Esophagus muscularis mucosa (tissue), 4 donors: ENCODE data around the gene SLC41A1. TPM values are rescaled to one million over a fixed set of nuclear protein-coding genes. Genes with fewer than 3 reads are reported as not detected.
"Not testable (repeated sequence)": the region's sequence is repeated elsewhere in the genome, so short reads cannot be mapped to it uniquely, and the experiment has no call there.

Experiments used
- DNase-seq: peaks from one replicate; pipeline ENCODE4 v3.0.0-alpha.2; 2017; ENCODE audit errors: extremely low spot score
- H3K27ac ChIP-seq, 4 donors: fragments of 200-600 bp; sonication (generic); replicated peaks in 1 of 4; 1 replicate in 3 of 4; 2 replicates in 1 of 4; pipeline ENCODE4 v1.5.1; 2016 to 2019; ENCODE audit warnings: mild to moderate bottlenecking in 1 of 4
- H3K27me3 ChIP-seq, 4 donors: fragments of 200-600 bp; sonication (generic); one replicate each; pipeline versions ENCODE4 v1.5.1 to v1.6.0; 2016 to 2019
- H3K36me3 ChIP-seq, 4 donors: fragments of 200-600 bp; sonication (generic); one replicate each; pipeline ENCODE4 v1.5.1; 2016 to 2019
- H3K4me1 ChIP-seq, 4 donors: fragments of 200-600 bp; sonication (generic); one replicate each; pipeline ENCODE4 v1.5.1; 2016 to 2019
- H3K4me3 ChIP-seq, 4 donors: fragments of 200-600 bp; sonication (generic); 1 replicate in 2 of 4; 2 replicates in 2 of 4; pipeline ENCODE4 v1.5.1; 2016 to 2019; ENCODE audit warnings: mild to moderate bottlenecking in 4 of 4, moderate library complexity in 1 of 4
- H3K9me3 ChIP-seq, 4 donors: fragments of 200-600 bp; sonication (generic); 1 replicate in 3 of 4; 2 replicates in 1 of 4; pipeline ENCODE4 v1.5.1; 2016 to 2019
- EP300 ChIP-seq: sonication (generic); formaldehyde crosslinking; IDR thresholded peaks from one replicate; pipeline ENCODE4 v1.6.1; 2017; ENCODE audit warnings: antibody characterized with exemption
- POLR2A ChIP-seq: fragments of 450-650 bp; IDR thresholded peaks from one replicate; pipeline ENCODE4 v1.6.1; 2017; ENCODE audit warnings: antibody characterized with exemption, moderate library complexity, mild to moderate bottlenecking, low read depth
- POLR2AphosphoS5 ChIP-seq, 2 donors: sonication (generic); formaldehyde crosslinking; IDR thresholded peaks; one replicate each; pipeline ENCODE4 v1.6.1; 2017; ENCODE audit warnings: antibody characterized with exemption in 2 of 2
- WGBS: methylation state at CpG from one replicate; pipeline ENCODE4 v1.1.5; 2018; 5-methylcytosine and 5-hydroxymethylcytosine counted together
- intact Hi-C: fragments of 100-400 bp; cut with DNase I; formaldehyde crosslinking; loops from one replicate; pipeline ENCODE4 v1.15.1; 2023
- total RNA-seq, 4 donors: library from RNA; depleted of rRNA; stranded (reverse); fragments of >200 nt; gene quantifications; one replicate each; pipeline versions ENCODE4 v1.1.0 to v1.2.1, GENCODE V29; 2016
- TF ChIP-seq, protein P1 (sequence below), 3 experiments: fragments of 200-600 bp in 2 of 3; fragments of 450-650 bp in 1 of 3; sonication (generic) in 2 of 3; IDR thresholded peaks; one replicate each; pipeline ENCODE4 v1.5.1; 2017 to 2019; ENCODE audit warnings: antibody characterized with exemption in 3 of 3, mild to moderate bottlenecking in 2 of 3, moderate library complexity in 1 of 3

SLC41A1 gene
- 10 to 100 TPM; 22.4 to 37.1 (median 30.6) TPM for total RNA-seq

DNA sequence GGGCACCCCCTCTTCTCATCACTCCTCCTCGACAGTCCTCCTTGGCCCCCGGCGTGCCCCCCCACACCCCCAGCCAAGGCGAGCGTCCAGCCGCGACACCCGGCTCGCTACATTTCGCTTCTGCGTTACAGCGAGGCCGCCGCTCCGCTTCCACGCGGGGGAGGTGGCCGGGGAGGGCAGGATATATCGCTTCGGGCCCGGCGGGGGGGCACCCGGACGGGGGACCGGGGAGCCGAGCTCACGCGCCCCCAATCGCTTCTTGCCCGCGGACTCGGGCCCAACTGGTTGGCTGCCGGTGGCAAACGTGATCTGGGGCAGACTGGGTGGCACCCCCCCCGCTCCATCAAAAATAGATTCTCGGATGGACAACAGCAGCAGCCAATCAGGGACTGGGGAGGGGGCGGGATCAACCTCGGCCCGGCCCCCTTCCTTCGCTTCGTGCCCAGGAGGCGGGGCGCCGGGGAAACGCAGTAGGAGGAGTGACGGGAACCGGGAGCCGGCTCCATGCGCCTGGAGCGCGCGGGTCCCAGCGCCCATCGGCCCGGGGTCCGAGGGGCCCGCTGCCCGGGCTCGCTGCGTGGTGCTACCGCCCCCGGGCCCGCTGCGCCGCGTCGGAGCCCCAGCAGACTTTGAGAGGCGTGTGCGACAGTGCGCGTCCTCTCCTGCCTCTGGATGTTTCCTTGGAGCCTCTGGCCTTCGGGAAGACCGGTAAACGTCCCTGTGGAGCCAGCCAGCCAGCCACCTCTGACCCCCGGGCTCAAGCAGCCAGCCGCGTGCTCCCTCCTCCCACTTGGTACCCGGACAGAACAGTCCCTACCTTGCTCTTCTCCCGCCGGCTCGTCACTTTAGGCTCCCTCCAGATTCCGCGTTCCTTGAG lies at the start of gene SLC41A1:
SLC41A1 (minus strand) TSS at position 321 of the 877 bp plus-strand sequence. CDS start 2,757 bp downstream, outside the sequence.
- H3K27me3 ChIP-seq, result no peaks in the 10 kb centered on the region
- peaks cover 0 to 22% (median 15%) of the 10 kb centered on the region in 4 donors for H3K36me3 ChIP-seq
- TF ChIP-seq EP300 (no peak), POLR2AphosphoS5 (IDR thresholded peaks at IDR 0.05) (peak; percentile 91 to 92), POLR2A (peak; percentile 51)
- TF ChIP-seq, protein P1, sequence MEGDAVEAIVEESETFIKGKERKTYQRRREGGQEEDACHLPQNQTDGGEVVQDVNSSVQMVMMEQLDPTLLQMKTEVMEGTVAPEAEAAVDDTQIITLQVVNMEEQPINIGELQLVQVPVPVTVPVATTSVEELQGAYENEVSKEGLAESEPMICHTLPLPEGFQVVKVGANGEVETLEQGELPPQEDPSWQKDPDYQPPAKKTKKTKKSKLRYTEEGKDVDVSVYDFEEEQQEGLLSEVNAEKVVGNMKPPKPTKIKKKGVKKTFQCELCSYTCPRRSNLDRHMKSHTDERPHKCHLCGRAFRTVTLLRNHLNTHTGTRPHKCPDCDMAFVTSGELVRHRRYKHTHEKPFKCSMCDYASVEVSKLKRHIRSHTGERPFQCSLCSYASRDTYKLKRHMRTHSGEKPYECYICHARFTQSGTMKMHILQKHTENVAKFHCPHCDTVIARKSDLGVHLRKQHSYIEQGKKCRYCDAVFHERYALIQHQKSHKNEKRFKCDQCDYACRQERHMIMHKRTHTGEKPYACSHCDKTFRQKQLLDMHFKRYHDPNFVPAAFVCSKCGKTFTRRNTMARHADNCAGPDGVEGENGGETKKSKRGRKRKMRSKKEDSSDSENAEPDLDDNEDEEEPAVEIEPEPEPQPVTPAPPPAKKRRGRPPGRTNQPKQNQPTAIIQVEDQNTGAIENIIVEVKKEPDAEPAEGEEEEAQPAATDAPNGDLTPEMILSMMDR (IDR thresholded peaks at IDR 0.05), result no peak
- H3K9me3 ChIP-seq, result no peaks in the 10 kb centered on the region
- WGBS, result 3% methylated on average over 11 of the region's 83 CpGs
- DNase-seq, result peak; percentile 99
- H3K4me3 ChIP-seq, result peak within 1 kb of the TSS; percentile 73 to 96 (median 92)
- intact Hi-C loops, result loop anchor here (1.0 kb wide), 1 partner anchor 63 kb away; the partner anchor contains the start of gene NUCKS1
- peak within 1 kb of the TSS; percentile 92 to 98 (median 92) for H3K27ac ChIP-seq
- H3K4me1 ChIP-seq, result peaks cover 35 to 57% (median 55%) of the 10 kb centered on the region in 4 donors

DNA sequence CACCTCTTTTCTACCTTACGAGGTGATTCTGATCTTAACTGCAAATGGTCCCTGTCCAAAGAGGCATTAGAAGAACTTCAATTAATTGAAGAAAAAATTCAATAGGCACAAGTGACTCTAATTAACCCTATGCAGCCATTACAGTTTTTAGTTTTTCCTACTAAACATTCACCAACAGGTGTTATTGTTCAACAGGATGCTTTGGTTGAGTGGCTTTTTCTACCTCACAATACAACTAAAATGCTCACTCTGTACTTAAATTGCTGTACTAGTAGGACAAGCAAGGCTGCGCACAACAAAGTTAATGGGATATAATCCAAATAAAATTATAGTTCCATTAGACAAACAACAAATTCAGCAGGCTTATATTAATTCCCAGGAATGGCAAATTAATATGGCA lies 48.5 kb upstream of the SLC41A1 start:
- Histone ChIP-seq H3K36me3 (peaks cover 0 to 3% (median 0%) of the 10 kb centered on the region in 4 donors), H3K27ac (no peak overlapping the region), H3K9me3 (no peaks in the 10 kb centered on the region), H3K4me3 (no peak overlapping the region), H3K4me1 (no peaks in the 10 kb centered on the region), H3K27me3 (no peaks in the 10 kb centered on the region)
- intact Hi-C loops, result no loop called here
- TF ChIP-seq, protein P1 (IDR thresholded peaks at IDR 0.05), result no peak
- TF ChIP-seq POLR2AphosphoS5 (IDR thresholded peaks at IDR 0.05), result no peak
- no peak for TF ChIP-seq POLR2A
- TF ChIP-seq EP300, result no peak
- DNase-seq, result no peak
- 92% methylated on average over 2 of the region's 2 CpGs for WGBS

DNA sequence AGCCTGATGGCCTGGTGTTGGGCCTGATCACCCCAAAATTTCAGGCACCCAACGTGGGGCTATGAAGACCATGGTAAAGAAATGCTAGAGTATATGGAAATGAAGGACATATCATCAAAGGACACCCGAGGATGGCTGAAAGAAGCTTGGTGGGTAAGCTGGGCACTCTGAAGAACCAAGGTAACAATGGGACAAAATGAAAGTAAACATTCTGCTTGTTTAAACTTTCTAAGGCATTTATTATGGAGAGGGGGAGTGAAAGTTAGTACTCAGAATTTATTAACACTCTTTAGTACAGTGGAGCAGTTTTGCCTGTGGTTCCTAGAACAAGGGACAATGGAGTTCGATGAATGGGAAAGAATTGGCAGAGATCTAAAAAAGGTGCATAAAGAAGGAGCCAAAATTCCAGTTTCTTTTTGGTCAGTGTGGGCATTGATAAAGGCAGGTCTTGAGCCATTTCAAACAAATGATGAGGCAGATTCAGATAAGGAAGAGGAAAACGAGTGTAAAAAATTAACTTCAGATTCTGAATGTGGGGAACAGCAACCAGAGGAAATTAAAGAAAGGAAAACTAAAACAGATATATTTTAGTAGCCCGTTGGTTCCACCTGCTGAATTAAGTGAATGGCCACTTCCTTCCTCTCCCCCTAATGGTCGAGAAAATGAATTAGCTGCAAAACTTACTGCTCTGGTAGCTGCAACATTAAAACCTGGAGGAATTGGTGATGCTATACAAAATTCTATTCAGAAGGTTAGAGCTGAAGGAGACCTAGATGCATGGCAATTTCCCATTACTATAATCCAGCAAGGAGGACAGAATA lies 45.4 kb upstream of the SLC41A1 start:
- no peak for DNase-seq
- intact Hi-C loops, result no loop called here
- 59% methylated on average over 6 of the region's 6 CpGs for WGBS

DNA sequence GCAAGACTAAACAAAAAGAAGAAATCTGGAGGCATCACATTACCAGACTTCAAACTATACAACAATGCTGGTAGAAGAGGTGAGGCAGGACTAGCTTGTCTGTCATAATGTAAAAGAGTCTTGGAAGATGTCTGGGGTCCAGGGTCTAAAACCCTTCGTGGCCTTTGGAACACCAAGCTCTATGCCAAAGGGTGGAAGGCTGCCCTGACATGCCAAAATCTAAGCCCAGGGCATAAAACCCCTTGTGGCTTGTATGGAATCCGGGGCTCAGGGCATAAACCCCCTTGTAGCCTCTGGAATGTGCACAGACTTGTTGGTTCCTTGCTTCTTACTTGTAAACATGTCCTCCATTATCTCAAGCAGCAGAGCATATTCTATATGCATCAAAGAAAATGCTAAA lies 44.5 kb upstream of the SLC41A1 start:
- H3K27ac ChIP-seq, intact Hi-C loops: not testable (repeated sequence)

More for the DNA sequence above, 45.4 kb upstream of the SLC41A1 start:
- H3K4me1 ChIP-seq, result no peaks in the 10 kb centered on the region
- H3K27ac ChIP-seq, result no peak overlapping the region
- H3K9me3 ChIP-seq, result no peaks in the 10 kb centered on the region
- no peaks in the 10 kb centered on the region for H3K27me3 ChIP-seq
- no peak overlapping the region for H3K4me3 ChIP-seq
- no peaks in the 10 kb centered on the region for H3K36me3 ChIP-seq
- TF ChIP-seq, protein P1 (IDR thresholded peaks at IDR 0.05), result no peak
- no peak for TF ChIP-seq EP300
- no peak for TF ChIP-seq POLR2AphosphoS5 (IDR thresholded peaks at IDR 0.05)
- TF ChIP-seq POLR2A, result no peak

DNA sequence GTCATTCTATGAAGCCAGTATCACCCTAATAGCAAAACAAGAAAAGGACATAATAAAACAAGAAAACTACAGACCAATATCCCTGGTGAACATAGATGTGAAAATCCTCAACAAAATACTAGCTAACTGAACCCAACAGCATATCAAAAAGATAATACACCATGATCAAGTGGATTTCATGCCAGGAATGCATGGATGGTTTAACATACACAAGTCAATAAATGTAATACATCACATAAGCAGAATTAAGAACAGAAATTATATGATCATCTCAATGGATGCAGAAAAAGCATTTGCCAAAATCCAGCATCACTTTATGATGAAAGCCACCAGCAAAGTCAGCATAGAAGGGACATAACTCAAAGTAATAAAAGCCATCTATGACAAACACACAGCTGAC lies 43.4 kb upstream of the SLC41A1 start:
- Histone ChIP-seq H3K4me1 (no peaks in the 10 kb centered on the region), H3K36me3 (no peaks in the 10 kb centered on the region), H3K9me3 (no peaks in the 10 kb centered on the region), H3K27me3 (no peaks in the 10 kb centered on the region), H3K4me3 (no peak overlapping the region), H3K27ac (no peak overlapping the region)
- DNase-seq, result no peak
- TF ChIP-seq, protein P1 (IDR thresholded peaks at IDR 0.05), result no peak
- intact Hi-C loops, result no loop called here

More for the DNA sequence above, 44.5 kb upstream of the SLC41A1 start:
- DNase-seq, H3K4me3 ChIP-seq, H3K36me3 ChIP-seq, H3K27me3 ChIP-seq, H3K4me1 ChIP-seq, H3K9me3 ChIP-seq: not testable (repeated sequence)
- 81% methylated on average over 2 of the region's 2 CpGs for WGBS
